Astrocyte (in vitro differentiated cells and primary cell): ENCODE measurements around the gene MAGT1.

Experiments
- CTCF ChIP-seq: IDR thresholded peaks from 2 replicates; pipeline ENCODE4 v1.5.1; 2011; ENCODE audit warnings: low read depth, mild to moderate bottlenecking, inconsistent platforms, low read length, moderate library complexity; ENCODE audit not compliant: insufficient read depth
- EZH2 ChIP-seq: IDR thresholded peaks from 2 replicates; pipeline ENCODE4 v1.6.1; 2012; ENCODE audit warnings: mild to moderate bottlenecking, low read length, inconsistent platforms; ENCODE audit not compliant: insufficient read depth

DNA sequence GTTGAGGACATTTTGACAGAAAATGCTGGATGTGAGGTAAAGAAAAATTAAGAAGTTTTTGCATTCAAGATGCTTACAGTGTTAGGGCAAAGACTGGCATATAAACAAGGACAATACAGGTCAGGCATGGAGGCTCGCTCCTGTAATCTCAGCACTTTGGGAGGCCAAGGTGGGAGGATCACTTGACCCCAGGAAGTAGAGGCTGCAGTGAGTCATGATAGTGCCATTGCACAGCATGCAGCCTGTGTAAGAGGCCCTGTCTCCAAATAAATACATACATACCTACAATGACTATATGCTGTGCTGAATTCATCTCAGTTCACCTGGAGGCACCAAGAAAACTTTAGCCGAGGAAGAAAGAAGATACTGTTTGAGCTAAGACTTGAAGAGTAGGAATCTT is 2.3 kb downstream of the MAGT1 start:
- TF ChIP-seq CTCF, result no peak
- no peak for TF ChIP-seq EZH2
